Measurements from ENCODE around the gene SIKE1. TPM values are rescaled to one million over a fixed set of nuclear protein-coding genes. Genes with fewer than 3 reads are reported as not detected.

SIKE1 gene
- total RNA-seq, 1 donor from 2014 or later: 55.0 TPM

- TF ChIP-seq CTCF (IDR thresholded peaks at IDR 0.05): no peak
- no peak for DNase-seq (ENCODE audit: low spot score)
- Mint-ChIP-seq H3K9me3 (ENCODE audit: low read depth) (no peaks in the 10 kb centered on the region), H3K36me3 (ENCODE audit: low read depth) (peaks cover 11% of the 10 kb centered on the region), H3K27ac (ENCODE audit: unreplicated experiment) (no peak overlapping the region), H3K4me3 (ENCODE audit: unreplicated experiment) (no peak overlapping the region), H3K27me3 (ENCODE audit: low read depth) (no peaks in the 10 kb centered on the region), H3K4me1 (ENCODE audit: low read depth) (peaks cover 15% of the 10 kb centered on the region)
These were observed 38.3 kb downstream of the SIKE1 start for GRCh38 chr1:114741963-114742746.

- Mint-ChIP-seq H3K36me3 (ENCODE audit: low read depth) (peaks cover 25% of the 10 kb centered on the region), H3K4me1 (ENCODE audit: low read depth) (peaks cover 5% of the 10 kb centered on the region)
These were observed 40.2 kb downstream of the SIKE1 start for GRCh38 chr1:114740331-114740730.

GRCh38 chr1:114737314-114737849 is 43.1 kb downstream of the SIKE1 start:
- H3K36me3 Mint-ChIP-seq (ENCODE audit: low read depth): peaks cover 37% of the 10 kb centered on the region
- H3K9me3 Mint-ChIP-seq (ENCODE audit: low read depth): no peaks in the 10 kb centered on the region
- no peak overlapping the region for H3K27ac Mint-ChIP-seq (ENCODE audit: unreplicated experiment)
- no peak for DNase-seq (ENCODE audit: low spot score)
- no peak overlapping the region for H3K4me3 Mint-ChIP-seq (ENCODE audit: unreplicated experiment)
- H3K4me1 Mint-ChIP-seq (ENCODE audit: low read depth): no peaks in the 10 kb centered on the region
- TF ChIP-seq CTCF (IDR thresholded peaks at IDR 0.05): no peak
- H3K27me3 Mint-ChIP-seq (ENCODE audit: low read depth): no peaks in the 10 kb centered on the region

More at GRCh38 chr1:114740331-114740730, 40.2 kb downstream of the SIKE1 start:
- TF ChIP-seq CTCF (IDR thresholded peaks at IDR 0.05): no peak
- no peak for DNase-seq (ENCODE audit: low spot score)
- H3K27me3 Mint-ChIP-seq (ENCODE audit: low read depth): no peaks in the 10 kb centered on the region
- H3K4me3 Mint-ChIP-seq (ENCODE audit: unreplicated experiment): no peak overlapping the region
- H3K27ac Mint-ChIP-seq (ENCODE audit: unreplicated experiment): no peak overlapping the region
- H3K9me3 Mint-ChIP-seq (ENCODE audit: low read depth): no peaks in the 10 kb centered on the region

GRCh38 chr1:114735479-114735878 is 45.0 kb downstream of the SIKE1 start:
- no peak for DNase-seq (ENCODE audit: low spot score)
- peaks cover 4% of the 10 kb centered on the region for H3K4me1 Mint-ChIP-seq (ENCODE audit: low read depth)
- no peak overlapping the region for H3K4me3 Mint-ChIP-seq (ENCODE audit: unreplicated experiment)
- no peaks in the 10 kb centered on the region for H3K9me3 Mint-ChIP-seq (ENCODE audit: low read depth)
- peaks cover 43% of the 10 kb centered on the region for H3K36me3 Mint-ChIP-seq (ENCODE audit: low read depth)
- no peak overlapping the region for H3K27ac Mint-ChIP-seq (ENCODE audit: unreplicated experiment)
- no peak for TF ChIP-seq CTCF (IDR thresholded peaks at IDR 0.05)
- no peaks in the 10 kb centered on the region for H3K27me3 Mint-ChIP-seq (ENCODE audit: low read depth)

GRCh38 chr1:114729782-114730181 is 50.7 kb downstream of the SIKE1 start:
- H3K4me1 Mint-ChIP-seq (ENCODE audit: low read depth): peaks cover 22% of the 10 kb centered on the region
- no peaks in the 10 kb centered on the region for H3K9me3 Mint-ChIP-seq (ENCODE audit: low read depth)
- H3K27ac Mint-ChIP-seq (ENCODE audit: unreplicated experiment): peak overlapping the region; percentile 19
- H3K36me3 Mint-ChIP-seq (ENCODE audit: low read depth): peaks cover 48% of the 10 kb centered on the region
- TF ChIP-seq CTCF (IDR thresholded peaks at IDR 0.05): no peak
- H3K27me3 Mint-ChIP-seq (ENCODE audit: low read depth): no peaks in the 10 kb centered on the region
- no peak for DNase-seq (ENCODE audit: low spot score)
- no peak overlapping the region for H3K4me3 Mint-ChIP-seq (ENCODE audit: unreplicated experiment)

Data from chondrocyte (in vitro differentiated cells).